ENCODE data around the gene RALGDS.
"Not testable (repeated sequence)": the region's sequence is repeated elsewhere in the genome, so short reads cannot be mapped to it uniquely, and the experiment has no call there.

Gene RALGDS

GRCh38 chr9:133076691-133077090, 44.3 kb downstream of the RALGDS start:
- TF ChIP-seq, protein P1, sequence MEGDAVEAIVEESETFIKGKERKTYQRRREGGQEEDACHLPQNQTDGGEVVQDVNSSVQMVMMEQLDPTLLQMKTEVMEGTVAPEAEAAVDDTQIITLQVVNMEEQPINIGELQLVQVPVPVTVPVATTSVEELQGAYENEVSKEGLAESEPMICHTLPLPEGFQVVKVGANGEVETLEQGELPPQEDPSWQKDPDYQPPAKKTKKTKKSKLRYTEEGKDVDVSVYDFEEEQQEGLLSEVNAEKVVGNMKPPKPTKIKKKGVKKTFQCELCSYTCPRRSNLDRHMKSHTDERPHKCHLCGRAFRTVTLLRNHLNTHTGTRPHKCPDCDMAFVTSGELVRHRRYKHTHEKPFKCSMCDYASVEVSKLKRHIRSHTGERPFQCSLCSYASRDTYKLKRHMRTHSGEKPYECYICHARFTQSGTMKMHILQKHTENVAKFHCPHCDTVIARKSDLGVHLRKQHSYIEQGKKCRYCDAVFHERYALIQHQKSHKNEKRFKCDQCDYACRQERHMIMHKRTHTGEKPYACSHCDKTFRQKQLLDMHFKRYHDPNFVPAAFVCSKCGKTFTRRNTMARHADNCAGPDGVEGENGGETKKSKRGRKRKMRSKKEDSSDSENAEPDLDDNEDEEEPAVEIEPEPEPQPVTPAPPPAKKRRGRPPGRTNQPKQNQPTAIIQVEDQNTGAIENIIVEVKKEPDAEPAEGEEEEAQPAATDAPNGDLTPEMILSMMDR (conservative IDR thresholded peaks at IDR 0.05) = no peak
- no peak for TF ChIP-seq ZFX (IDR thresholded peaks at IDR 0.05)
- no peak overlapping the region for H3K27ac ChIP-seq

- no peak for TF ChIP-seq ZFX (IDR thresholded peaks at IDR 0.05)
- TF ChIP-seq, protein P1 (conservative IDR thresholded peaks at IDR 0.05) = no peak
- no peak overlapping the region for H3K27ac ChIP-seq
Measured at GRCh38 chr9:133075925-133076630, 45.0 kb downstream of the RALGDS start.

DNA sequence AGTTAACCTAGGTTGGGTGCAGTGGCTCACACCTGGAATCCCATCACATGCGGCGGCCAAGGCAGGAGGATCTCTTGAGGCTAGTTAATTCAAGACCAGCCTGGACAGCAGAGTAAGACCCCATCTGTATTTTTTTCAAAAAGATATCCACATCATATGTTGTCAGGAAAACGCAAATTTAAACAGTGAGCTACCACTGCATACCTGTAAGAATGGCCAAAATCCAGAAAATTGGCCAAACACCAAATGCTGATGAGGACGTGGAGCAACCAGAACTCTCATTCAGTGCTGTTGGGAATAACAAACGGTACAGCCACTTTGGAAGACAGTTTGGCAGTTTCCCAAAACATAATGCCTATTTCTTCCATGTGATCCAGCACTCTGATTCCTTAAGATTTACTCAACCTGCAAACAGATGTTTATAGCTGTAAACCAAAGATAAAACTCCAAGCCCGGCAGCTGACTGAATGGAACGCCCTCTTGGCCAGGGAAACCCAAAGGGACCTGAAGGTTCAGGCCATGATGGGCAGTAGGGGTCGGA, 46.9 kb downstream of the RALGDS start:
- no peak for TF ChIP-seq ZFX (IDR thresholded peaks at IDR 0.05)
- TF ChIP-seq, protein P1 (conservative IDR thresholded peaks at IDR 0.05) = no peak

GRCh38 chr9:133073086-133074014, 47.7 kb downstream of the RALGDS start:
- TF ChIP-seq ZFX (IDR thresholded peaks at IDR 0.05) = no peak
- TF ChIP-seq, protein P1 (conservative IDR thresholded peaks at IDR 0.05) = no peak
- H3K27ac ChIP-seq = no peak overlapping the region

More for the DNA sequence above, 46.9 kb downstream of the RALGDS start:
- H3K27ac ChIP-seq = no peak overlapping the region

DNA sequence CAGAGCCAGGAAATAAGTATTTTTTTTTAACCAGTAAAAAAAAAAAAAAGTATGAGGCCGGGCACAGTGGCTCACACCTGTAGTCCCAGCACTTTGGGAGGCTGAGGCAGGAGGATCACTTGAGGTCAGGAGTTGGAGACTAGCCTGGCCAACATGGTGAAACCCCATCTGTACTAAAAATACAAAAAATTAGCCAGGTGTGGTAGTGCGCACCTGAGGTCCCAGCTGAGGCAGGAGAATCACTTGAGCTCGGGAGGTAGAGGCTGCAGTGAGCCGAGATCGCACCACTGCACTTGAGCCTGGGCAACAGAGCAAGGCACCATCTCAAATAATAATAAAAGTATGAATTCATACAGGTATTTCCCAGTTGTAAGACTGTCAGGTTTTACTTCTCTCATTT, 48.8 kb downstream of the RALGDS start:
- H3K27ac ChIP-seq = not testable (repeated sequence)

- H3K27ac ChIP-seq = no peak overlapping the region
- TF ChIP-seq, protein P1 (conservative IDR thresholded peaks at IDR 0.05) = no peak
- no peak for TF ChIP-seq ZFX (IDR thresholded peaks at IDR 0.05)
Measured at GRCh38 chr9:133071484-133072150, 49.4 kb downstream of the RALGDS start.

- H3K27ac ChIP-seq = not testable (repeated sequence)
Measured at GRCh38 chr9:133070985-133071384, 50.1 kb downstream of the RALGDS start.

DNA sequence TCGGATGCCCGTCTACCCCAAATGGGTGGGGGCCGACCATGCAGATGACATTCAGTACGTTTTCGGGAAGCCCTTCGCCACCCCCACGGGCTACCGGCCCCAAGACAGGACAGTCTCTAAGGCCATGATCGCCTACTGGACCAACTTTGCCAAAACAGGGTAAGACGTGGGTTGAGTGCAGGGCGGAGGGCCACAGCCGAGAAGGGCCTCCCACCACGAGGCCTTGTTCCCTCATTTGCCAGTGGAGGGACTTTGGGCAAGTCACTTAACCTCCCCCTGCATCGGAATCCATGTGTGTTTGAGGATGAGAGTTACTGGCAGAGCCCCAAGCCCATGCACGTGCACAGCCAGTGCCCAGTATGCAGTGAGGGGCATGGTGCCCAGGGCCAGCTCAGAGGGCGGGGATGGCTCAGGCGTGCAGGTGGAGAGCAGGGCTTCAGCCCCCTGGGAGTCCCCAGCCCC, 50.5 kb downstream of the RALGDS start:
- H3K27ac ChIP-seq = not testable (repeated sequence)

GRCh38 chr9:133068431-133068830, 52.6 kb downstream of the RALGDS start:
- not testable (repeated sequence) for H3K27ac ChIP-seq

All from C4-2B (cell line).